Inferior parietal cortex (tissue), 1 donor: ENCODE results near the gene SLC26A2.
"Not testable (repeated sequence)": the region's sequence is repeated elsewhere in the genome, so short reads cannot be mapped to it uniquely, and the experiment has no call there.

Experiments
- DNase-seq: peaks from one replicate; pipeline ENCODE4 v3.0.0-alpha.2; 2016; ENCODE audit errors: extremely low spot score

SLC26A2 gene

DNA sequence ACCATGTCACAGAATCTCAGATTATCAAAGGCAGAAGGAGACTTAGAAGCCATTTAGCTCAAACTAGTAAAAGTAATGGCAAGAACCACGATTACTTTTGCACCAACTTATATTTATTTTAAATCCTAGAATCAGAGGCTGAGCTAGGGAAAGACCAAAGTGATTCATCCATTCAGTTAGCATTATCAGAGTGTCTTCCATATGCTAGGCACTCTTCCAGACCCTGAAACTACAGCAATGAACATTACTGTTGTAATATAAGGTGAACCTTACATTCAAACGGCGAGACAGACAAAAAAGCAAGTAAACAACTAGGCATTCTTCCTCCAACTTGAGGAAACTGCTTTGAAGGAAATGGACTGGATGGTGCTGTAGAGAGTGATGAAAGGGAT, 23.9 kb upstream of the SLC26A2 start:
- no peak for DNase-seq

- DNase-seq: no peak
These were observed 22.9 kb upstream of the SLC26A2 start for GRCh38 chr5:149937610-149938009.

GRCh38 chr5:149938279-149938678, 22.3 kb upstream of the SLC26A2 start:
- DNase-seq: no peak

- no peak for DNase-seq
These were observed 21.7 kb upstream of the SLC26A2 start for GRCh38 chr5:149938791-149939358.

GRCh38 chr5:149939546-149939945, 21.0 kb upstream of the SLC26A2 start:
- DNase-seq: no peak

- DNase-seq: no peak
These were observed 20.4 kb upstream of the SLC26A2 start for GRCh38 chr5:149940077-149940574.

DNA sequence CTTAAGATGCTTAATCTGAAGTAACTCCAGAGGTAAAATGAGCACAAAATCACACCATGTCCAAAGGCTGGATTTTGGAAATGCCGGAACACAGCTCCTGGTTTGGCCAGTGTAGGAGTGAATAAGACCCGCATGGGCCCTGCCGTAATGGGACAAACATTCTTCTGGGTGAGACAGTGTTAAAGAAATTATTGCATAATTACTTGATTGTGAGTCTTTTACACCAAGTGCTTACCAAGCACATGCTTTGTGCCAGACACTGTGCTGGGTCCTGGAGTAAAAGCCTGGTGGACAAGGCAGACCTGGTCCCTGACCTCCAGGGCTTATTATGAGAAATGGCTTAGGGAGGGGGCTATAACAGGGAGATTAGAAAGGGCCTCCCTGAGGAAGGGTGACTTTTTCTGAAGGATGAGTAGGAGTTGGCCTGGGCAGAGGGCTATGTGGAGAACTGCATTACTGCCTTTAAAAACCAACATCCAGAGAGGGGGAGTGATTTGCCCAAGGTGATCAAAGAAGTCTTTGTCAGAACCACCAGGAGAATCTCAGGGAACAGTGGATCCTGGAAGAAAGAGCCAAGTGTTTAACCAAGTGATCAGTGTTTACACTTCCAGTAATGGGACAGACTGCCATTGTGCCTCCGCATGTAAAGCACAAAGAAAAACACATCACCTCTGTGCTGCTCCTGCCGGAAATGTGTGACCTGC, 19.5 kb upstream of the SLC26A2 start:
- no peak for DNase-seq

DNA sequence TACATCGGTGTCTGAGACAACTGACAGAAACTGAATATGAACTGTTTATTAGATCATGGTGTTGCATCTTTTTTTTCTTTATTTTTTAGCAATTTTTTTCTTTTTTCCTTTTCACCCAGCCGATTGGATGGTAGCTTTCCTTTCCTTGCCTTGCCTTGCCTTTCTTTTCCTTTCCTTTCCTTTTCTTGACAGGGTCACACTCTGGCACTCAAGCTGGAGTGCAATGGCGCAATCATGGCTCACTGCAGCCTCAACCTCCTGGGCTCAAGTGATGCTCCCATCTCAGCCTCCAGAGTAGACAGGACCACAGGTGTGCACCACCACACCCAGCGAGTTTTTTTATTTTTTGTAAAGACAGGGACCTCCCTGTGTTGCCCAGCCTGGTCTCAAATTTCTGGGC, 18.8 kb upstream of the SLC26A2 start:
- DNase-seq: no peak

DNA sequence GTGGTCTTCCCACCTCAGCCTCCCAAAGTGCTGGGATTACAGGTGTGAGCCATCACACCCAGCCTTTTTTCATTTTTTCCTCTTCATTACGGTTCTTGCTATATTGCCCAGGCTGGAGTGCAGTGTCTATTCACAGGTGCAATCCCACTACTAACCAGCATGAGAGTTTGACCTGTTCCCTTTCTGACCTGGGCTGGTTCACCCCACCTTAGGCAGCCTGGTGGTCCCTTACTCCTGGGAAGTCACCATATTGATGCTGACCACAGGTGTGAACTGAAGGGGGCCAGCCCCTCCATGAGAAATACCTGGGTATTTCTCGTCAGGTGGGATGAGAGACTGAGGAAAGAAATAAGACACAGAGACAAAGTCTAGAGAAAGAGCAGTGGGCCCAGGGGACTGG, 18.4 kb upstream of the SLC26A2 start:
- DNase-seq: no peak

GRCh38 chr5:149942741-149943169, 17.8 kb upstream of the SLC26A2 start:
- DNase-seq: not testable (repeated sequence)

GRCh38 chr5:149943177-149943949, 17.2 kb upstream of the SLC26A2 start:
- not testable (repeated sequence) for DNase-seq

DNA sequence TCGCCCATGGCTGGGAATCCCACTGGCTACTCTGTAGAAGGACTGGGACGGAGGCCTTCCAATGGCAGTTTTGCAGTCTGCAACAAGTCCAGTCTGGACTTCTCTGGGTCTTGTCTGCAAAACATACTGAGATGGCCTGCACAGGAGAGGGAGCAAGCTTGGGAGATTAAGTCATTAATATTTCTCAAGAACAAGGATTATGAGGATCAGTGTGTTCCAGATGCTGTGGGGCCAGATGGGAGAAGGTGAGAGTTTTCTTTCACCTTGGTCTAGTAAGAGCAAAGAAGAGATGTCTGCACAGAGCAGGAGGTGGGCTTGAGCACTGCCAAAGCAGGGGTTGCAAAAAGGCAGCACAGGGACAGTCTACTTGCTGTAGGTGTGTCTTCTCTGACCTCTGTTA, 15.9 kb upstream of the SLC26A2 start, which contains the start of gene PDE6A:
PDE6A (minus strand) TSS at position 128 of the 400 bp plus-strand sequence; CDS start at position 8, 120 bp downstream.
- no peak for DNase-seq

- DNase-seq: no peak
These were observed 14.4 kb upstream of the SLC26A2 start for GRCh38 chr5:149946118-149946517.

DNA sequence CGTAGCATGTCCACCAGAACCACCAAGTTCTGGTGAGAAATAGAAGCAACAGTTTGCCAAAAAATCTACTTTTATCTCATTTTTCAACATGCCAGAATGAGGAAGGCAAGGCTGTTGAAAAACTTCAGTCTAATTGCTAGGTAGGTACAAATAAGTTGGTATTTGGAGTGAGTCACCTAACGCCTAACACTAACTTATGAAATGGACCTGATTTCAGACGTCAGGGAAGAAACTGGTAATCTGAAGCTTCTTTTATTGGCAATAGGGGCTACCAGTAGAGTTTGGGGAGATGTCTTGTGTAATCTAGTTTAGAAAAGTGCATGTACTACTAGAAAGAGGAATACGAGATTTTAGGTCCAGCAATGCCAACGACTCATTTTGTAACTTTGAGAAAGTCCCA, 11.6 kb upstream of the SLC26A2 start:
- no peak for DNase-seq

- DNase-seq: no peak
These were observed 9.3 kb upstream of the SLC26A2 start for GRCh38 chr5:149951138-149951749.

GRCh38 chr5:149953436-149954121, 7.0 kb upstream of the SLC26A2 start:
- DNase-seq: no peak

GRCh38 chr5:149954798-149955197, 5.8 kb upstream of the SLC26A2 start:
- DNase-seq: no peak

- DNase-seq: no peak
These were observed 3.9 kb upstream of the SLC26A2 start for GRCh38 chr5:149956685-149957084.

DNA sequence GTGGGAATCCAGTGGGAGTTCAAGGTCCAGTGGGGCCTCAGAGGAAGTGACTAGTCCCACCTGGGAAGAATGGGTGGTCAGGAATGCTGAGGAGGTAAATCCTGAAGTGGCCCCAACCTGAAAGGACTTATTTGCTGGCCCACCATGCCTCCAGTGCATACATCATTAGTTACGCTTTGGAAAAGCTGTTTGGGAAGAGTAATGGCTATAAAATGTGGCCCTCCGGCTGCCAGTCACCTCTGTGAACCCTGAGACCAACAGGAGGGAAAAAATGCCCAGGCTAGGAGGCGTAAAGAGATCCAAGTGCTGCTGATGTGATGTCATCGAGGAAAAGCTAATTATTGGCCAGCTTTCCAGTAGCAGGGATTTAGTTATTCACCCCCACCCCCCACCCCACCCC, 2.7 kb upstream of the SLC26A2 start:
- no peak for DNase-seq

- DNase-seq: peak; percentile 60
These were observed 937 bp upstream of the SLC26A2 start for GRCh38 chr5:149959406-149960236.
